ENCODE measurements around the gene IGF2BP3. TPM values are rescaled to one million over a fixed set of nuclear protein-coding genes. Genes with fewer than 3 reads are reported as not detected.
"Not testable (repeated sequence)": the region's sequence is repeated elsewhere in the genome, so short reads cannot be mapped to it uniquely, and the experiment has no call there.

The IGF2BP3 gene
- total RNA-seq, 1 experiment from 2014 or later: 72.6 TPM

DNA sequence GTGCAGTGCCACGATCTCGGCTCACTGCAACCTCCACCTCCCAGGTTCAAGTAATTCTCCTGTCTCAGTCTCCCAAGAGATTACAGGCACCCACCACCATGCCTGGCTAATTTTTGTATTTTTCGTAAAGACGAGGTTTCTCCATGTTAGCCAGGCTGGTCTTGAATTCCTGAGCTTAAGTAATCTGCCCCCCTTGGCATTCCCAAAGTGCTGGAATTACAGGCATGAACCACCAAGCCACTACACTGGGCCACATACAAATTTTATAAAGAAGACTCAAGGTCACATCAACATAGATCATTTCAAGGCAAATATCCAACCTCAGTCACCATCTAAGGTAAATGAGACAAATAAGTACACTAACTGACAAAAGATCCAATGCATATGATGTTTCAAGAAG, 32.1 kb downstream of the IGF2BP3 start:
- no peak for DNase-seq (ENCODE audit: low read depth)
- in situ Hi-C loops (cut with HindIII; ENCODE audit: low pct_unique_long_range_greater_than_20kb, low sequenced_read_pairs): no loop called here

DNA sequence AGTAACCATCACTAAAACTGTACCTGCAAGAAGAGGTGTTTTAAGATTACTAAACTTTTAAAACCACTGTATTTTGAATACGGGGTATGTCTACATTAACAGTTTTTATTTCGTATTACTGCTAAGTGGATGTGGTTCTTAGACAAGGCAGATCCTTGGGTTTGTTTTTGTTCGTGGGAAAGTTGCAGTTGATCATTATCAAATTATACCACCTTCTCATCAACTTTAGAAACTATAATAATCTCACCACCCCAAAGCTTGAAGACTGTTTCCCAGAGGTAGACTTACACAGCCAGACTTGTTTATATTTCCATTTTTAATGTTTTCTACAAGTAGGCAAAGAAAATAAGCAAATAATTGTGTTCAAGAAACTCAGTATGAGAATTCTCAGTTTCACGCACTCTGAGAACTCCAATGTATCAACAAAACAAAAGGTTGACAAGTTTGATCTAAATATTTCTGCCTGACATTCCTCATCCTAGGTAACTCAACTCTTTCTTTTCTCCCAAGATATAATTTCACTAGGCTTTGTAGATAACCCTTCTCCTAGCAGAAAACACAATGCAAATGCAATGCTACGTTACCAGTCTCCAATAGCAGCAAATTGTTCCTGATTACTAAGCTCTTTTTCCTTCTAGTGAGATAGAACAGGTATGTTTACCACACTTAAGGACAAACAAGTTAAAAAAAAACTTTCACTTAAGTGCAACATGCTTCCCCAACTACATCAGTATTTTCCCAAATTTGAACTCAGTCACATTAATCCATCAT, 36.0 kb downstream of the IGF2BP3 start:
- in situ Hi-C loops (cut with HindIII; ENCODE audit: low pct_unique_long_range_greater_than_20kb, low sequenced_read_pairs): no loop called here
- no peak for DNase-seq (ENCODE audit: low read depth)

- DNase-seq (ENCODE audit: low read depth): no peak
- in situ Hi-C loops (cut with HindIII; ENCODE audit: low pct_unique_long_range_greater_than_20kb, low sequenced_read_pairs): no loop called here
Measured at GRCh38 chr7:23431702-23432199, 38.5 kb downstream of the IGF2BP3 start.

- in situ Hi-C loops (cut with HindIII; ENCODE audit: low pct_unique_long_range_greater_than_20kb, low sequenced_read_pairs): no loop called here
- DNase-seq (ENCODE audit: low read depth): no peak
Measured at GRCh38 chr7:23430893-23431259, 39.4 kb downstream of the IGF2BP3 start.

DNA sequence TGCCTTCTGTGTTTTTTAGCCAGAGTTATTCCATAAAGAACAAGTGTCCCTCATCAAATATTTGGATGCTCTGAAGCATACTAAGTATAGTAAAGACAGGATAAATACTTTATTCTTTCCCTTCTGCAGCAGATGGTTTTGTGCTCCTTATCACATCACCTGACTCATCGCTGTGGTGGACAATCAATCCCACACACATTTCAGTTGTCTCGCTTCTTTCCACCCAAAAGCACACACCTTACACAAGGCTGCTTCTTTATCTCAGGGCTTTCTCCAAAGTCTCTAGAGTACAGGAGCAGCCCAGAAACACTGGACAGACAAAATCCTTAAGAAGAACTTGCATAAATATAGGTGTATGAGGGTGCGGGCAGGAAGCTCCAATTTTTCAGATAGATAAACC, 43.4 kb downstream of the IGF2BP3 start:
- in situ Hi-C loops (cut with HindIII; ENCODE audit: low pct_unique_long_range_greater_than_20kb, low sequenced_read_pairs): no loop called here
- no peak for DNase-seq (ENCODE audit: low read depth)

DNA sequence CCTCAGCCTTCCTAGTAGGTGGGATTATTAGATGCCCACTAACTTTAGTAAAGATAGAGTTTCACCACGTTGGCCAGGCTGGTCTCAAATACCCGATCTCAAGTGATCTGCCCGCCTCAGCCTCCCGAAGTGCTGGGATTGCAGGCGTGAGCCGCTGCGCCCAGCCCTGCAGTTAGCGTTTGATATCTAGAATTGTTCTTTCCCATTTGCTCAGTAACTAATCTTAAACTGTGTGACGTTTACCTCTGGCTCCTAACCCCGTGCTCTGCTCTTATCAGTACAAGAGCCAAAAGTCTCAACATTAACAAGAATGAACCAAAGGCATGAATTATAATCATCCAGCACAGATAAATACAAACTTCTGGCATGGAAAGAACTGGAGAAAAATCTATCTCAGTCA, 47.4 kb downstream of the IGF2BP3 start:
- in situ Hi-C loops (cut with HindIII; ENCODE audit: low pct_unique_long_range_greater_than_20kb, low sequenced_read_pairs): no loop called here
- no peak for DNase-seq (ENCODE audit: low read depth)

- in situ Hi-C loops (cut with HindIII; ENCODE audit: low pct_unique_long_range_greater_than_20kb, low sequenced_read_pairs): no loop called here
Measured at GRCh38 chr7:23422384-23422783, 47.9 kb downstream of the IGF2BP3 start.

DNA sequence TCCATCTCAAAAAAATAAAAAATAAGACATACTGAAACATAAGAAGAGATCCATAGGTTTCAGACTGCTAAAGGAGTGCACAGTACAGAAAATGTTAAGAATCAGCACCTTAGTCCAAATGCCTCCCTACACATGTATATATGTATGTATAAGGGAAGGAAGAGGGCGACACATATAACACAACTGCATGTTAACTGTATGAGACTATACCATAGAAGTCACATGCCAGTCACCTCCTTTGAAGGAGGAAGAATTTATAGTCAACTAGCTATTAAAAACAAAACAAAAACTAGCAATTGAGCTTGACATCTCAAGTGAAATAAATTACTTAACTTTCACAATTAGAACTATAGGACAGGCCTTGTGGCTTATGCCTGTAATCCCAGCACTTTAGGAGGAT, 50.4 kb downstream of the IGF2BP3 start:
- in situ Hi-C loops (cut with HindIII; ENCODE audit: low pct_unique_long_range_greater_than_20kb, low sequenced_read_pairs): no loop called here
- no peak for DNase-seq (ENCODE audit: low read depth)

More at GRCh38 chr7:23422384-23422783, 47.9 kb downstream of the IGF2BP3 start:
- no peak for DNase-seq (ENCODE audit: low read depth)

- in situ Hi-C loops (cut with HindIII; ENCODE audit: low pct_unique_long_range_greater_than_20kb, low sequenced_read_pairs): no loop called here
Measured at GRCh38 chr7:23419160-23419559, 51.1 kb downstream of the IGF2BP3 start.

DNA sequence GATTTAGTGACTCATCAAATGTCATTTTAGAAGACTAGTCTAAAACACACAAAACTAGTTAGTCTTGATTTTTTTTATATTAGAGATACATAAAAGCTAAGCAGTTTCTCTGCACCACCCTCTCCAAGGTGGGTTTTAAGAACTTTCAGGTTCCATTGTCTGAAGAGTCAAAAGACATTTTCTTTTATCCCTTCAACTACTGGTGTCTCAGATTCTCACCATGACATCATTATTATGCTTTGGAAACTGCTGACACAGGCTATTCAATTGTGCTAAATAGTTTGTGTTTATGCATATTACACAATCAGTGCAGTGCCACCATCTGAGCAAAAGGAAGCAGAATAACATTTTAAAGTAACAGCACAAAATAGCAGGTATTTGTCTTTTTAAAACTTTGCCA, 52.2 kb downstream of the IGF2BP3 start:
- DNase-seq (ENCODE audit: low read depth): peak; percentile 30
- in situ Hi-C loops (cut with HindIII; ENCODE audit: low pct_unique_long_range_greater_than_20kb, low sequenced_read_pairs): no loop called here

More at GRCh38 chr7:23419160-23419559, 51.1 kb downstream of the IGF2BP3 start:
- no peak for DNase-seq (ENCODE audit: low read depth)

- in situ Hi-C loops (cut with HindIII; ENCODE audit: low pct_unique_long_range_greater_than_20kb, low sequenced_read_pairs): no loop called here
- DNase-seq (ENCODE audit: low read depth): no peak
Measured at GRCh38 chr7:23415198-23415597, 55.1 kb downstream of the IGF2BP3 start.

DNA sequence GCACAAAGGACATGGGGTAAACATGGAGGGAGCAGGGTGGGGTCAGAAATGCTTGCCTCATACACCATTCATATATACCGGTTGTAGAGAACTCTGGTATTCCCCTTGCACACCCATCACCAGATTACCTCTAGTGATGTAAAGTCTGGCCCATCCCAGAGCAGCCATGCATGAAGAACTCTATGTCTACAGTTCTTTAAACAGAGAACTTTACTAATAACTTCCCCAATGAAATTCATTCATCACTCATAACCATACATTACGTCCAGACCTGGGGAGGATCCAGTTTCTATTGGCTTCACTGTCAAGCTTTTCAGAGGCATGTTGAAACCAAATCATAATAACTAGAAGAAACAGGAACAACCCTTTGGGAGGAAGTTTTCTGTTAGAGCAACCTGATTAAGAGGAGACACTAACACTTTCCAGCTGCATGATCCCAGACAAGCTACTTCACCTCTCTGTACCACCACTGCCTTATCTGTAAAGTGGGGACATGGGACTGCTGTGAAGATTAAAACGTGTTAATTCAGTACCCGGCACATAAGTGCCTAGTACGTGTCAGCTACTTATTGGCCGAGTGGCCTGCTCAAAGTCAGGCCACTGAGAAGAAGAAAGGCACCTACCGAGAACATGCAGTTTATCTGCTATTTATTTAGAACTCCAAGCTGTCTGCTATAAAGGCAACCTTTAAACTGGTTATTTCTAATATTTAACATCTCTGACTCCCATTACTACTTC, 59.7 kb downstream of the IGF2BP3 start:
- in situ Hi-C loops (cut with HindIII; ENCODE audit: low pct_unique_long_range_greater_than_20kb, low sequenced_read_pairs): no loop called here
- DNase-seq (ENCODE audit: low read depth): peak; percentile 80

DNA sequence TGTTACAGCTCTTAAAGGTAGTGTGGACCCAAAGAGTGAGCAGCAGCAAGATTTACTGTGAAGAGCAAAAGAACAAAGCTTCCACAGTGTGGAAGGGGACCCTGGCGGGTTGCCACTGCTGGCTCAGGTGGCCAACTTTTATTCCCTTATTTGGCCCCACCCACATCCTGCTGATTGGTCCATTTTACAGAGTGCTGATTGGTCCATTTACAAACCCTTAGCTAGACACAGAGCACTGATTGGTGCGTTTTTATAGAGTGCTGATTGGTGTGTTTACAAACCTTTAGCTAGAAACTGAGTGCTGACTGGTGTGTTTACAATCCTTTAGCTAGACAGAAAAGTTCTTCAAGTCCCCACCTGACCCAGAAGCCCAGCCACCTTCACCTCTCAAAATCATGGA, 63.7 kb downstream of the IGF2BP3 start:
- in situ Hi-C loops (cut with HindIII; ENCODE audit: low pct_unique_long_range_greater_than_20kb, low sequenced_read_pairs); DNase-seq (ENCODE audit: low read depth): not testable (repeated sequence)

DNA sequence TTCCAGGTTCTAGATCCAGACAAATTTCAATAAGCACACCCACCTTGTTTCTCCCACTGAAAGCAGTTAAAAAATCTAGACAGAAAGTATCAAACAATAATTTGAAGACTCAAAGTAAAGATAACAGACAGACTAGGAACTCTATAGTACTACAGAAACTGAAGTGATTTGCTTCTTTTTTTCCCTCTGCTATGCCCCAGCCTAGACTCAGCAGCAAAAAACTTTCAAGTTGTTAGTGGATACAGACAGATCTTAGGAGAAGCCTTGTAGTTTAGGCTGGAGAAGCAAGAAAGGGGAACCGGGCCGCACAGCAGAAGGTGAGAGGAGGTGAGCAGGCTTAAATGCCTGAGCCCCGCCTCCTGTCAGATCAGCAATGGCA, 65.1 kb downstream of the IGF2BP3 start:
- no peak for DNase-seq (ENCODE audit: low read depth)
- in situ Hi-C loops (cut with HindIII; ENCODE audit: low pct_unique_long_range_greater_than_20kb, low sequenced_read_pairs): no loop called here

- in situ Hi-C loops (cut with HindIII; ENCODE audit: low pct_unique_long_range_greater_than_20kb, low sequenced_read_pairs): no loop called here
Measured at GRCh38 chr7:23404546-23405239, 65.6 kb downstream of the IGF2BP3 start.

DNA sequence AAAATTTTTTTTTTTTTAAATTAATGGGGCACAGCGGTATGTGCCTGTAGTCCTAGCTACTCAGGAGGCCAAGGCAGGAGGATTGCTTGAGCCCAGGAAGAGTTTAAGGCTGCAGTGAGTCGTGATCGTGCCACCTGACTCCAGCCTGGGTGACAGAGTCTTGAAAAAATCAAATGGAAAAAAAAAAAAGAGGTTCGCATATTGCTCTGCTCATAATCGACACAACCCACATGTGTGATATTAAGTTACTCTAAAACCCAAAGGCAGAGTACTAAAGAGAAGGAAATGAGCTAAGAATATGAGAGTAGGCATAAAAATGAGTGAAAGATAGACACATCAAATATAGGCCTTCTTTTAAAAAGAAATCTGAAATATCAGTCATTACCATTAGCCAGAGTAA, 66.3 kb downstream of the IGF2BP3 start:
- no peak for DNase-seq (ENCODE audit: low read depth)
- in situ Hi-C loops (cut with HindIII; ENCODE audit: low pct_unique_long_range_greater_than_20kb, low sequenced_read_pairs): no loop called here

More at GRCh38 chr7:23404546-23405239, 65.6 kb downstream of the IGF2BP3 start:
- DNase-seq (ENCODE audit: low read depth): no peak

- in situ Hi-C loops (cut with HindIII; ENCODE audit: low pct_unique_long_range_greater_than_20kb, low sequenced_read_pairs); DNase-seq (ENCODE audit: low read depth): not testable (repeated sequence)
Measured at GRCh38 chr7:23398090-23398489, 72.2 kb downstream of the IGF2BP3 start.

- DNase-seq (ENCODE audit: low read depth): no peak
- in situ Hi-C loops (cut with HindIII; ENCODE audit: low pct_unique_long_range_greater_than_20kb, low sequenced_read_pairs): no loop called here
Measured at GRCh38 chr7:23397241-23397640, 73.0 kb downstream of the IGF2BP3 start.

Measured in Caki2 (cell line).